Mammary epithelial cell (primary cell): ENCODE measurements around the gene FCHSD2.

Experiments used
- CTCF ChIP-seq, 2 donors: IDR thresholded peaks in 1 of 2; conservative IDR thresholded peaks in 1 of 2; 2 replicates each; pipeline ENCODE4 v1.5.1; 2011 to 2012; ENCODE audit warnings: inconsistent platforms in 2 of 2, low read length in 2 of 2, mild to moderate bottlenecking in 2 of 2, control low read depth in 1 of 2, low read depth in 1 of 2; ENCODE audit not compliant: insufficient read depth in 1 of 2; ENCODE audit errors: extremely low read depth in 1 of 2
- EZH2 ChIP-seq: IDR thresholded peaks from 2 replicates; pipeline ENCODE4 v1.6.1; 2012; ENCODE audit warnings: low read length, inconsistent platforms, borderline replicate concordance

GRCh38 chr11:72953637-72954036 is 188.5 kb downstream of the FCHSD2 start:
- TF ChIP-seq CTCF (conservative IDR thresholded peaks at IDR 0.05 in 1 of 2, IDR thresholded peaks at IDR 0.05 in 1 of 2; ENCODE audit: extremely low read depth in 1 of 2, insufficient read depth in 1 of 2, low read depth in 1 of 2, low read length in 2 of 2), result no peak
- TF ChIP-seq EZH2, result no peak
